Activated CD4-positive, CD25-positive, alpha-beta regulatory T cell treated with anti-CD3 and anti-CD28 coated beads, Interleukin-2, amount 50 U/mL, for 24 hours (primary cell): ENCODE results near the gene NUDT15.
A peak's percentile ranks its signal among the peaks of the same experiment; 100 is the strongest.
"Not testable (repeated sequence)": the region's sequence is repeated elsewhere in the genome, so short reads cannot be mapped to it uniquely, and the experiment has no call there.

Experiments
- ATAC-seq, 2 donors: fragments of 150-1000 bp; cut with Tn5 transposase; one replicate each; pipeline ENCODE4 v1.10.0; 2021; ENCODE audit warnings: mild to moderate bottlenecking in 1 of 2, moderate library complexity in 1 of 2

NUDT15 gene

DNA sequence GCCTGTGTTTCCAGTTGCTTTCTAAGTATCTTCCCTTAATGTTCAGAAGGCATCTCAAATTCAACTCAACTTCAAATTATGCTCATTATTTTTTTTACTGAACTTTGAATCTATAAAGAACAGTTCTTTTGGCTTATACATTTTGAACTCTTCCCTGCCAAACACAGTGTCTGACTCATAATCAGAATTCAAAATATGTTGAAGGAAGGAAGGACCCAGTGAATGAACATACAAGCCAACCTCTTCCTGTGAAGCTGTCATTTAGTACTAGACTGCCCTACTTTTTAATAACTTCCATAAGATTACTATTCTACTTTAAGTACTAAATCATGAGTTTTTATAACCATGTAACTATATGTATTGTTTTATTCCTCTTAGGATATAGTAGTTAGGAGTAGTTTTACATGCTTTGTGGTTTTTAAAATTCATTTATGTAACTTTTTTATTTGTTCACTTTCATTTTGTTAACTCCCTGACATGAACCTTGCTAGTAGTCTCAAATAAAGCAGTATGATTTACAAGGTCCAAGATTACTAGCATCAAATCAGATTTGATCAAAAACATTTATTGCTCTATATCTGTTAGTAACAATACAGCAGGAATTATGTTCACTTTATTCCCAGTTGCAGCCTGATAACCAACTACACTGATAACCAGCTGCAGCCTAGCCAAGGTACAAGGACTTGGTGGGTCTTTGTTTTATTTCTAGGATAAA lies 6.4 kb downstream of the NUDT15 start:
- ATAC-seq = peak in 1 of 2 donors; percentile 56

DNA sequence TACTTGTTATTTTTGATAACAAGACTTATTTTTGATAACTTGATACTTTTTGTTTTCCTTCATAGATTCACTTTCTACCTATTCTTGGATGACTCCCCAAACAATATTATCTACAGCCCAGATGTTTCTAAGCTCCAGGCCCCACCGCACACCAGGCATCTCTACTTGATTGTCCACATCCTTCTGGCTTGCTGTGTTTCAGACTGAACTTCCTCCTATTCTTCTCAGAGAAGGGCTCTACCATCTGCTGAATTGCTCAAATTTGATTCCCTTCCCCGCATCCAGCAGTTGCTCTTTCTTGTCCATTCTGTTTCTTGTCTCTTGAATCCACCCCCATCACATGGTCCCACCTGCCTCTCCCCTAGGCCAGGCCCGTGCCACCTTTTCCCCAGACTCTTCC lies 13.0 kb downstream of the NUDT15 start:
- ATAC-seq = no peak

DNA sequence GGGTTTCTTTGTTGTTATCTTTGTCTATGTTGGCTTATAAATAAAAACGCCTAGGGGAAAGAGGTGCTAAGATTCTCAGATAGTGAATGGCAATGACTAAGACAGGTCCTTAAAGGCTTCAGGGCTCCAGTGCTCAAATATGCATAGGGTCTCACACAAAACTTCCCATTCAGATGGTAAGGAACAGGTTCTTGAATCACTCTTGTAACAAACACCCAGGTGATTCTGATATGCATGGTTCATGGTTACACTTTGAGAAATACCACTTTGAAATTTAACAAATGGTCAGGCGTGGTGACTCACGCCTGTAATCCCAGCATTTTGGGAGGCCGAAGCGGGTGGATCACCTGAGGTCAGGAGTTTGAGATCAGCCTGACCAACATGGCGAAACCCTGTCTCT lies 17.1 kb downstream of the NUDT15 start:
- ATAC-seq = no peak

DNA sequence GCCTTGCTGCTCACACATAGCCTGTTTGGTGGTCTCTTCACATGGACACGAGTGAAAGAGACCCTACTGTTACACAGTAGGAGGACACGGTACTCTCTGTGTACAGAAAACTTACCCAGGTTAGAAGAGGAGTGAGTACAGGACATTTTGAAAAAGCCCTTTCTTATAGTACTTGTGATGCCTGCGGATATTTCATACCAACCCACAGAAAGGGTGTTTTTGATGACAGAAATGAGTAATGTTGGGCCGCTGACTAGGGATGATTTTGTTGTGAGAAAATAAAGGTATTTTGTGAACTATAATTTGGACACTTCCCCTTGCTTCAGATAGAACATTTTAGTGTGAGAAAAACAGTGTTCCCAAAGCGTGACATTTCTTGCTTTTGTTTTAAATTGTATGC lies 18.2 kb downstream of the NUDT15 start:
- ATAC-seq = no peak

DNA sequence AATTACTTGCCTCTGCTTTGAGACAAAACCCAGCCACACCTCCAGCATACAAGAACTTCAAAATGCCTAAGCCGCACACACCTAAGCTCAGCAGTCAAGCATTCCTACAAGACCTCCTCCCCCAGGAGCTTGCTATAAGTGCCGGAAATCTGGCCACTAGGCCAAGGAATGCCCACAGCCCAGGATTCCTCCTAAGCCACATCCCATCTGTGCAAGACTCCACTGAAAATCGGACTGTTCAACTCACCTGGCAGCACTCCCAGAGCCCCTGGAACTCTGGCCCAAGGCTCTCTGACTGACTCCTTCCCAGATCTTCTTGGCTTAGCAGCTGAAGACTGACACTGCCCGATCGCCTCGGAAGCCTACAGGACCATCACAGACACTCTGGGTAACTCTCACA lies 21.0 kb downstream of the NUDT15 start:
- ATAC-seq = not testable (repeated sequence)

DNA sequence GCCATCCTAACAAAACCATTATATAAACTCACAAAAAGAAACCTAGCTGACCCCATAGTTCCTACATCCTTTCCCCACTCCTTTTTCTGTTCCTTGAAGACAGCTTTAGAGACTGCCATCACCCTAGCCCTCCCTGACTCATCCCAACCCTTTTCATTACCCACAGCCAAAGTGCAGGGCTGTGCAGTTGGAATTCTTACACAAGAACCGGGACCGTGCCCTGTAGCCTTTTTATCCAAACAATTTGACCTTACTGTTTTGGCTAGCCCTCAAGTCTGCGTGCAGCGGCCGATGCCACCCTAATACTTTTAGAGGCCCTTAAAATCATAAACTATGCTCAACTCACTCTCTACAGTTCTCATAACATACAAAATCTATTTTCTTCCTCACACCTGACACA lies 22.4 kb downstream of the NUDT15 start:
- ATAC-seq = not testable (repeated sequence)

DNA sequence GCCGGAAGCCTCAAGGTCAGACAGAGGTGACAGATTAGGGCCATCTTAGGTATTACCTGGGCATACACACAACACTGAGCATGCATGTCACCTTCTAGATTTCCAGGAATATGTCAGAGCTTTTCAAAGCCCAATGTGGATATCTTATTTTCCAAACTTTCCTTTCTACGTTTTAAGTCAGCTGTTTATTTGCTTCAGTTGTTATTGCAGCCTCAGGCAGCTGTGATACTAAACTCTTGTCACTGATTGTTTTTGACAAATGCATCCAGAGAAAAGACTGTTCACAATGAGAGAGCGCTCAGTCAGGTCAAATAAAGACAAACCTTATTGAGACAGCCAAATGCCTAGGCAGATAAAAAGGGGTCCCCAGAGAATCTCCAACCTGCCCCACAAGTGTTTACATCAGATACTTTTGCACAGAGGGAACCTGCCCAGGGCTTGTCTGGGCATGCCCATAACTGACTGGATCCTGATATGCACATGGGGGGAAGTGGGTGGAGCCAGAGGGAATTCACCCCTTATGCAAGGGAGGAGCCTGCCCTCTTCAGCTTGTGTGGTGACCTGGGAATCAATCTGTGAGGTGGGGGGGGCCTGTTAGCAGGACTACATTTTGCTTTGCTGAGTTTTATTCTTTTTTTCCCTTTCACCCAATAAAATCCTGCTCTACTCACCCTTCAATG lies 28.9 kb downstream of the NUDT15 start:
- peak in 1 of 2 donors; percentile 36 for ATAC-seq

DNA sequence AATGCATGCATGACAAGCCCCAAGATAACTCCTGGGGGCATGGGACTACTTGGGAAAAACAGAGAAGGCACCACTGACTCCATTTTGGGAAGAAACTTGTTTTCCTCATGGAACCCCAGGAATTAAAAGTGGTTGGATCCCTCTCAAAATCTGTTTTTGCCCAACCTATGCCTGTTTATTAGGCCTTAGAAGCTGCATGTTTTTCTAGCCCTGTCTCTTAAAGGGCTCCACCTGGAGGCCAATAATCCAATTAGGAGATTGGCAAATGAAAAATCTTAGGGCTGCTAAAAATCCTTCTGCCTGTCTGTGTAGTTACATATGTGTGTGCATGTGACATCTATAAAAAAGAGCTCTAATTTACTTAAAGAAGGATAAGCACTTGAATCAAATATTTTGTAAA lies 30.5 kb downstream of the NUDT15 start:
- ATAC-seq = no peak

DNA sequence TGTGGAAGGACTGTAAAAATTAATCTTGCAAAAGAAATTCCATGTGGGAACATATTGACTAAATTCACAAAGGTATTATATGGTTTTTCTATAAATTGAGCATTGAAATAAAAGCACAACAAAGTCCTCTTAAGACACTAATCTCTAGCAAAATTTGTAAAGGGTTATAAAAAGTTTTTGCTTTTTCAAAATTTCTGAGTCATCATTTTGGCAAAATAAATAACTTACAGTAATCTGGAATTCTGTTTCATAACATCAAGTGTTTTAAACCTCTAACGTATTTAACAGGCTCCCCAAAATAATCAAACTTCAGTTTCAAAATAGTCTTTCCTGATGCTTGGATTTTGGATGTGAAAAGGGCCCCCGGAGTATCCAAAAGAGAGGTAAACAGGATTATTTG lies 31.4 kb downstream of the NUDT15 start:
- no peak for ATAC-seq

DNA sequence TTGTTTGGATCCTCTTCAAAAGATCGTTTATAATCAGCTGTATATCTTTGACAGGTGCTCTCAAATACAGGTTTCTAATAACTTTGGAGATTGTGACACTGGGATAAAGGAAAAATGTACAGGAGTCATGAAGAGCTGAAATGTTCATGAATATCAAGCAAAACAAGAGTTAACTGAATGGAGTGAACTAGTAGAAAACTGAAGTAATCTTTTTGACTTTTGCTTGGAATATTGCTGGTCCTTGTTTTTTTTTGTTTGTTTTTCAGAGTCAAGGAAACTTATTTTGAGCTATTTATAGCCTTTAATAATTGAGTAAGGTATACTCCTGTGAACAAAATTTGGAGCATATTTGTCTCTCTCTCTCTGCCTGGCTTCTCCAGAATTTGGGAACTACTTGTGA lies 32.0 kb downstream of the NUDT15 start:
- ATAC-seq = no peak

DNA sequence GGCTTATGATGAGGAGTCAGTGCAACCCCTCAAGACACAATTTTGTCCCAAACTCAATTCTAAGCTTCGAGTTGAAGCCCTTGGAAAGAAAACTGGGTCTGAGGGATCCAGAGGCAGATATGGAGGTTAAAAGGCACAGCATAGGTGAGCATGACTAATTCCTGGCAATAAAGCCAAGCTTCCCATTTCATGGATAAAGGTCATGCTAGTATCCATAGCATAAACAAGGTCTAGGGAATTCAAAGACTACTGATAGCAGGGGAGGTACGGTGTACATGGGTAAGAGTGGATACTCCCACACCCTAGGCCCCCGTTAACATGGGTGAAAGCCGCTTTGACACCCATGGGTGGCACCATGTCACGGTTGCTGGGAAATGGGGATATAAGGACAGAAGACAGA lies 33.4 kb downstream of the NUDT15 start:
- no peak for ATAC-seq

DNA sequence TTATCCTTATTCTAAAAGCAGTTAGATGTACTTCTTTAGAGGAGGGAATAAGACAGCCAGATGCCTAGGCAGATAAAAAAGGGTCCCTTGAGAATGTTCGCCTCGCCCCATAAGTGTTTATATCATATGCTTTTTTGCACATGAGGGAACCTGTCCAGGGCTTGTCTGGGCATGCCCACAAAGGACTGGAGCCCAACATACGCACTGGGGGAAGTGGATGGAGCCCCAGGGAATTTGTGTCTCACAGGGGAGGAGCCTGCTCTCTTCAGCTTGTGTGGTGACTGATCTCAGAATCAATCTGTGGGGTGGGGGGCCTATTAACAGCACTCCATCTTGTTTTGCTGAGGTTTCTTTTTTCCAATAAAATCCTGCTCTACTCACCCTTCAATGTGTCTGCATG lies 34.8 kb downstream of the NUDT15 start:
- ATAC-seq = no peak

DNA sequence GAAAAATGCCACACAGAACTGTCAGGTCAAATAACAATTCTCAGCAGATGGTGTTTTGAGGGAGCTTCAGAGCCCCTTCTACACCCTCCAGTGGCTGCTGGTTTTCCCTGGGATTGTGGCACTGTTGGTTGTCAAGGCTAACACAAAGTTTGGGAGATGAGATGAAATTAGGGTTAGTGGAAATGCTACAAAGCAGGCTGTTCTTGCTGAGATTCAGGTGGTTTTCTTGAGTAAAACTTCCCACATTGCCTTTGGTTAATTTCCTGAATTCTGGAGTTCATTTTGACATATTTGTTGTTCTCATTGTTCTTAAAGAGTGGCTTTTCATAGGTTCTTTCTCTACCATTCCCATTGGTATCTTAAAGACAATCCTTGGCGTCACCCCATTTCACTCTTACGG lies 35.3 kb downstream of the NUDT15 start:
- no peak for ATAC-seq

DNA sequence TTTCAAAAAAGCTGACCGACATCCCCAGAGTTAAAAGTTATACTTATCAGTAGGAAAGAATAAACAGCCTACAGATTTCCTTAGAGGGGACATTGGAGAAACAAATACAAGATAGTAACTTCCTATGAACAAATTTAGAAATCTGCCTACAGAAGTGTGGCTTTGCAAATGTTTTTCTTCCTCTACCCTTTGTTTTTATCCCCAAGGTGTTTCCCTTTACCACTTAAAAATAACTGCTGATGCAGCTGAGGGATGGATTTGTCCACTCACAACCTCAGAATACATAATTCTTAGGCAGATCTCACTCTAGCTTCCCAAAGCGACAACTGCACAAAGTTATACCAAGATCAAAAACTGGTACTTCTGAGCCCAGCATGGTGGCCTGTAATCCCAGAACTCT lies 36.5 kb downstream of the NUDT15 start:
- no peak for ATAC-seq

DNA sequence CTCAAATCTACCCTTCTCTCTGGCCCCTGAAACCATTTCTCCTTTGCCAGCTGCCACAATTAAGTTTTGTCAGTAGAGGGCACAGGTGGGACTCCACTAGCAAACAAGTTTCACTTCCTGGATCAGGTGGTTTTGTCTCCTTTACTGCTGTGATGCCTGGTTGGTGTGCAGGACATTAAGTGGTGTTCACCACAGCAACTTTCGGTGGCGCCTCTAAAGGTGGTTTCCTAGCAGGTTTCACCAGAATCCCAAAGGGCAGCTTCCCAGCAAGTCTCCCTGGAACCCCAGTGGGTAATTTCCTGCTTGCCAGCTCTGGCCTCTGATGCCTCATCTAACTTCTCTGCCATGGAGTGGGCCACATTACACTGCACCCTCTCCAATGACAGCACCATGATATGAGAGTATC lies 40.7 kb downstream of the NUDT15 start:
- peak; percentile 35 to 62 for ATAC-seq

DNA sequence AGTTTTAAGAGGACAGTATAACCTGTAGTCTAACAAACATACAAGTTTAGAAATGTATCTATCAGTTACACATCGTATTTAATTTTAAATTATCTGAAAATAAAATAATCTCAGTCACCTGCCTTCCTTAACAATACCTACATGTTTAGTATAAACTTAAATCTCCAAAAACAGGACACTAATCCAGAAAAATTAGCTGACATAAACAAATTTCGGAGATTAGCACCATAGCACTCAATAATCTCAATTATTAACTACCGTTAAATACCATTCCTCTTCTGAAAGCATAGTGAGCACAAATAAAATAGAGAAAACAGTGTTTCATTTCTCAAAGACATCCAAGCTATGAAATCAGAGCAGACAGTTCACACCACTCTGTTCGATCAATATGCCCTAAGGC lies 44.2 kb downstream of the NUDT15 start:
- ATAC-seq = no peak

DNA sequence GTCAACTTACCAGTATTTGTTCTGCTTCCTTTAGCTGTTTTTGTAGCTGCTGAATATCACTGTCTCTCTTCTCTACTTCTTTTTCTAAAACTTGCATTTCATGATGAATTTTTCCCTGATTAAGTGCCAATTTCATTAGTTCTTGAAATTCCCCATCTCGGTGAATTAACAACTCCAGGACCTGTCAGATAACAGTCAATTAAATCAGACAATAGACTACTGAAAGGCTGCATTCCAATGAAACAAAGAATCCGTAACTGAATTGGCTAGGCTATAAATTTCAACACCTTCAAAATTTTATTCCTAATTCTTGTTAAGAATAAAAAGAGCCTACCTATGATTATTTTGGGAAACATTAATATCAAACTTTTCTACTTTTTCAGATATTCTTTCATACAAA lies 48.7 kb downstream of the NUDT15 start:
- ATAC-seq = no peak

DNA sequence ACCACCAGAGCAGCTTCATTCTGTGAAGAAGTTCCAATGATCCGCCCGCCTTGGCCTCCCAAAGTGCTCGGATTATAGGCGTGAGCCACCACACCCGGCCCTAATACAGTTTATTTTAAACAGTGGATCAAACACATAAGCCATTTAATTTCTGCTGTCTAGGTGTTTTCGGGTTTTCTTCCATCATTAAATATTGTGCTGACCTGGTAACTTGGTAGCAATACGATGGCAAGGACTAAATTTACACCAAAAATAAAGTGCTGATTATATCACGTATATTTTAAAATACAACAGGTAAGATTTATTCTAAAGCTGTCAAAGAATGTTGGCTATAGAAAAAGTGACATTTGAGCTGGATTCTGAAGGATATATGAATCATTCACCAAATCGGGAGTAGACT lies 56.1 kb downstream of the NUDT15 start:
- ATAC-seq = no peak

DNA sequence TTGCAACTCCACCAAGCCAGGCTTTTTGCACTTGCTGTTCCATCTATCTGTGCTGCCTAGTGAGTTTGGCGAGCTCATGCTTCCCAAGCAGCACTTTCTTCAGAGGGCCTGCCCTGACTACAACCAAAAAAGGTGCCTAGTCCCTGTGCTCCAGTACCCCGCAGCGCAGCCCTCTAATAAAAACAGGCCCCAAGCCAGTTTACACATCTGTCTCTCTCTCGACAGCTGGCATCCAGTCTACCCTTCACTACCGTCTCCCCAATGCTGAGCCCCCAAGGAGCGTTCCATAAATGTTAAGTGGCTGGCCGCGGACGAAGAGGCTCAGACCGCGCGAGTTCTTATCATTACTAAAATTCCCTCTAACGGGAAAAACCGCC lies 56.9 kb downstream of the NUDT15 start:
- peak in 1 of 2 donors; percentile 2 for ATAC-seq

DNA sequence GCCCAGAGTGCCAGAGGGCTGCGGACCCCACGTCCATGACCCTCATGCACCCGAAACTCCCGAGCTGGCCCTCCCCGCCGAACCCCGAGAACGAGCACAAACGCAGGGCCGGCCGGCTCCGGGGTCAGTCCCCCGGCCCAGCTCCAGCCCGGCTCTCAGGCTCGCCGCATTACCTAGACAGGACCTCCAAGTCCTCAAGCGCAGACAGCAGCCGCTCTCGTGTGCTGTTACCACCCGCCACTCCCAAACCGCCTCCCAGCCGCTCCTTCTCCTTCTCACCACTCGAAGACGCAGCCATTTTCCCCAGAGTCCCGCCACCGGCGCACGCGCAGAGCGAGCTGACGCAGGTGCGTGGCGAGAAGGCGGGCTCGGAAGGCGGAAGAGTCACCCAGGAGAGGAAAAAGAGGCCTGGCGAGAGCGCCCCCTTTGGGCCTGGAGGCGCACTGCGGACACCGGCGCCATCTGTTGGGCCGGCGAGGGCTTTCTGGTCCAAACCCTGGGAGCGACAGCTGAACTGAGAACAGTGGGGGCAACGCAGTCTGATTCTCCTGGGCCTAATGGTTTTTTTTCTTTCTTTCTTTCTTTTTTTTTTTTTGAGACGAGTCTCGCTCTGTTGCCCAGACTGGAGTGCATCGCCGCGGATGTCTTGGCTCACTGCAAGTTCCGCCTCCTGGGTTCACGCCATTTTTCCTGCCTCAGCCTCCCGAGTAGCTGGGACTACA lies 57.4 kb downstream of the NUDT15 start, which contains the start of gene MED4:
MED4 (minus strand) TSS at position 324 of the 722 bp plus-strand sequence; CDS start at position 298, 26 bp downstream.
- ATAC-seq = peak; percentile 93 to 94

DNA sequence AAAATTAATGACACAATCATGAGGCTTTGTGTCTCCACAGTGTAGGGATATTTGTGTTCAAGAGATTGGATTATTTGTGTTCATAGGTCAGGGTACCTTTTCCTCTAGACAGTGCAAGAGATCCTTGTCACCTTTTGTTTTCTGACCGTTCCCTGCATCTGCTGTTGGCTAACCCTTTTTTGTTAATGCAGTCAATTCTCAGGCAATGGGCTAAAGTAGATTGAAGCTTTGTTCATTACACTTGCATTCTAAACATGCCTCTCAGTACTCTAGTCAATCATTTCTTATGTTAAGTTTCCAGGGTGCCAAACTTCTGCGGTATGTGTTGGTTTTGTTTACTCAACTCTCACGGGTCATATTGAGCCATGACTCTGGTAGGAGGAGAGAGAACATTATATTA lies 59.1 kb downstream of the NUDT15 start:
- ATAC-seq = no peak
